HG03558 (cell line): Measurements from ENCODE around the gene HSD17B7.

ENCODE experiments used
- ATAC-seq: cut with Tn5 transposase; IDR thresholded peaks from one replicate; pipeline ENCODE4 v1.9.1; 2021; ENCODE audit warnings: moderate number of reproducible peaks; ENCODE audit not compliant: unreplicated experiment; ENCODE audit errors: extremely low read depth

HSD17B7 gene

GRCh38 chr1:162854245-162854882 lies 63.9 kb downstream of the HSD17B7 start:
- ATAC-seq, result no peak

GRCh38 chr1:162855461-162856150 lies 65.1 kb downstream of the HSD17B7 start:
- no peak for ATAC-seq

- no peak for ATAC-seq
Measured at GRCh38 chr1:162856260-162856659, 65.8 kb downstream of the HSD17B7 start.

- ATAC-seq, result no peak
Measured at GRCh38 chr1:162857850-162858249, 67.3 kb downstream of the HSD17B7 start.

GRCh38 chr1:162859191-162859590 lies 68.7 kb downstream of the HSD17B7 start:
- ATAC-seq, result no peak

GRCh38 chr1:162861101-162861500 lies 70.6 kb downstream of the HSD17B7 start, which contains the start of gene CCDC190:
CCDC190 (minus strand) TSS chr1:162861175; CDS start chr1:162859646, 1,529 bp downstream.
- ATAC-seq, result no peak

- ATAC-seq, result no peak
Measured at GRCh38 chr1:162861625-162862024, 71.1 kb downstream of the HSD17B7 start.
